ENCODE results near the gene NOL11. TPM values are rescaled to one million over a fixed set of nuclear protein-coding genes. Genes with fewer than 3 reads are reported as not detected.
"Not testable (repeated sequence)": the region's sequence is repeated elsewhere in the genome, so short reads cannot be mapped to it uniquely, and the experiment has no call there.

Gene NOL11
- total RNA-seq, 1 donor from 2014 or later: 40.4 TPM

DNA sequence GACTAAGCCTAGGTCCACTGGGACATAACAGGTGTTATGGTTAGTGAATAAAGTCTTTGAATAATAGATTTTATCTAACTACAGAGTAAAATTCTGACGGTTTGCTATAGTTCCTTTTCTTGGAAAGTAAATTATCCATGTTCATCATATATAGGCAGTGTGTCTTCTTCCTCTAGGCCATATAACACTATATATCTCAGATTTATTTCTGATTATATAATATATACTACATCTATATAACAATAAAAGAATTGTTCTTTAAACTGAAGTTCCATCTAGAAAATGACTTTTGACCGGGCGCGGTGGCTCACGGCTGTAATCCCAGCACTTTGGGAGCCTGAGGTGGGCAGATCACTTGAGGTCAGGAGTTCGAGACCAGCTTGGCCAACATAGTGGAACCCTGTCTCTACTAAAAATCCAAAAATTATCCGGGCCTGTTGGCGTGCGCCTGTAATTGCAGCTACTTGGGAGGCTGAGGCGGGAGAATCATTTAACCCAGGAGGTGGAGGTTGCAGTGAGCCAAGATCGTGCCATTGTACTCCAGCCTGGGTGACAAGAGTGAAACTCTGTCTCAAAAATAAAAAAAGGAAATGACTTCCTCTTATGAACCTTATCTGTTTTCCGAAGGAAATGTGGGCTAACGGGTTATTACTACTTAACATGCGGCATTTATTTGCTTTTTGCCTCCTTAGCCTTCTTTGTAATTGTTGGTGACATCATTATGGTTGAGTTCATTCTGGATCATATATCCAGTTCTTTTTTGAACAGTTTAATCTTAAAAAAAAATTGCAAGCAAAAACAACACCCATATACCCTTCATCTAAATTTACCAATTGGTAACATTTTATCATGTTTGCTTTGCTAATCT lies 29.2 kb downstream of the NOL11 start:
- H3K4me3 Mint-ChIP-seq (ENCODE audit: unreplicated experiment): no peak overlapping the region

GRCh38 chr17:67747681-67748235 lies 30.0 kb downstream of the NOL11 start:
- TF ChIP-seq, protein P1, sequence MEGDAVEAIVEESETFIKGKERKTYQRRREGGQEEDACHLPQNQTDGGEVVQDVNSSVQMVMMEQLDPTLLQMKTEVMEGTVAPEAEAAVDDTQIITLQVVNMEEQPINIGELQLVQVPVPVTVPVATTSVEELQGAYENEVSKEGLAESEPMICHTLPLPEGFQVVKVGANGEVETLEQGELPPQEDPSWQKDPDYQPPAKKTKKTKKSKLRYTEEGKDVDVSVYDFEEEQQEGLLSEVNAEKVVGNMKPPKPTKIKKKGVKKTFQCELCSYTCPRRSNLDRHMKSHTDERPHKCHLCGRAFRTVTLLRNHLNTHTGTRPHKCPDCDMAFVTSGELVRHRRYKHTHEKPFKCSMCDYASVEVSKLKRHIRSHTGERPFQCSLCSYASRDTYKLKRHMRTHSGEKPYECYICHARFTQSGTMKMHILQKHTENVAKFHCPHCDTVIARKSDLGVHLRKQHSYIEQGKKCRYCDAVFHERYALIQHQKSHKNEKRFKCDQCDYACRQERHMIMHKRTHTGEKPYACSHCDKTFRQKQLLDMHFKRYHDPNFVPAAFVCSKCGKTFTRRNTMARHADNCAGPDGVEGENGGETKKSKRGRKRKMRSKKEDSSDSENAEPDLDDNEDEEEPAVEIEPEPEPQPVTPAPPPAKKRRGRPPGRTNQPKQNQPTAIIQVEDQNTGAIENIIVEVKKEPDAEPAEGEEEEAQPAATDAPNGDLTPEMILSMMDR (IDR thresholded peaks at IDR 0.05; ENCODE audit: unreplicated experiment): no peak
- H3K9me3 Mint-ChIP-seq (ENCODE audit: unreplicated experiment): no peaks in the 10 kb centered on the region
- H3K27ac Mint-ChIP-seq (ENCODE audit: unreplicated experiment): no peak overlapping the region
- no peak for DNase-seq (ENCODE audit: low spot score)
- H3K4me1 Mint-ChIP-seq (ENCODE audit: unreplicated experiment): no peaks in the 10 kb centered on the region
- peaks cover 25% of the 10 kb centered on the region for H3K36me3 Mint-ChIP-seq (ENCODE audit: low read depth, unreplicated experiment)
- H3K4me3 Mint-ChIP-seq (ENCODE audit: unreplicated experiment): no peak overlapping the region
- peaks cover 2% of the 10 kb centered on the region for H3K27me3 Mint-ChIP-seq (ENCODE audit: unreplicated experiment)

More for the DNA sequence above, 29.2 kb downstream of the NOL11 start:
- Mint-ChIP-seq H3K27ac (ENCODE audit: unreplicated experiment) (no peak overlapping the region), H3K27me3 (ENCODE audit: unreplicated experiment) (peaks cover 2% of the 10 kb centered on the region), H3K4me1 (ENCODE audit: unreplicated experiment) (no peaks in the 10 kb centered on the region), H3K9me3 (ENCODE audit: unreplicated experiment) (no peaks in the 10 kb centered on the region), H3K36me3 (ENCODE audit: low read depth, unreplicated experiment) (peaks cover 32% of the 10 kb centered on the region)
- DNase-seq (ENCODE audit: low spot score): no peak
- TF ChIP-seq, protein P1 (IDR thresholded peaks at IDR 0.05; ENCODE audit: unreplicated experiment): no peak

DNA sequence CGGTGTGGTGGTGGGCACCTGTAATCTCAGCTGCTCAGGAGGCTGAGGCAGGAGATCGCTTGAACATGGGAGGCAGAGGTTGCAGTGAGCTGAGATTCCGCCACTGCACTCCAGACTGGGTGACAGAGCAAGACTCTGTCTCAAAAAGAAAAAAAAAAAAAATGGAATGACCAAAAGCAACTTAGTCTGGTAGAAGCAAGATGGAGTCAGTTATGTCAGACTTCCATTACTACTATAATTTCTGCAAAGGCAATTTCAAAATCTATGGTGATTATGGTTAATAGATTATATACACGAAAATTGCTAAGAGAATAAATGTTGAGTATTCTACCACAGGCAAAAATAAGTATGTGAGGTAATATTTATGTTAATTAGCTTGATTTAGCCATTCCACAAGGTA lies 32.3 kb downstream of the NOL11 start:
- no peaks in the 10 kb centered on the region for H3K4me1 Mint-ChIP-seq (ENCODE audit: unreplicated experiment)

DNA sequence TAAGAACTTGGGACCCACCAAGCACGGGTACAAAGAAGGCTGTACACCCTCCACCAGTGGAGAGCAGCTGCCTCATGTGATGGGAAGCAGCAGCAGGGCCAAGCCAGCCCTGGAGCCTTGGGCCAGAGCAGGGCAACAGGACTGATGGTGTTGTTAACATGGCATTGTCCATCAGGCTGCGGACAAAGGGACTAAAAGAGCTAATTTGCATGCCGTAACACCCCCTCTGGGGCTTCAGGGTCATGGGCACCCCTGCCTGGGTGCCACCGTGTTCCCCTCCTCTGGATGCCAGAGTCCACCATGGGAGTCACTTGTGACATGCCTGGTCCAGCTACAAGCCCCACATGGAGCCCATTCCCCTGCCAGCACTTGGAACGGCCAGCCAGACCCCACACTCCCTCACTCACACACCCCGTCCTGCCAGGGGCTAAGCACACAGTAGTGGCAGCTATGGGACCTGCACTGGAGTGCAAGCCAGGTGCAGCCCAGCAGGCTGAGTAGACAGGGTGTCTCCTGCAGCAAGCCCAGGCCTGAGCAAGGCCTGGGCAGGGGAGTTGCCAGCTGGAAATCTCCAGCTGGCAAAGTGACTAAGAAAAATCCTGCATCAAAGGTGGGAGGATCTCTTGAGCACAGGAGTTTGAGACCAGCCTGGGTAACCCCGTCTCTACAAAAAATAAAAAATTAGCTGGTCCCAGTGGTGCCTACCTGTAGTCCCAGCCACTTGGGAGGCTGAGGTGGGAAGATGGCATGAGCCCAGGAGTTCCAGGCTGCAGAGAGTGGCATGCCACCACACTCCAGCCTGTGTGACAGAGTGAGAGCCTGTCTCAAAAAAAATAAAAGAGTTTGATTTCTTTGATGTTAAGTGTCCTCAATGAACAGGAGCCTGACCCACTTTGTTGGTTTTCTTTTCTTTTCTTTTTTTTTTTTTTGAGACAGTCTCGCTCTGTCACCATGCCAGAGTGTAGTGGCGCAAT lies 33.7 kb downstream of the NOL11 start:
- Mint-ChIP-seq H3K27ac (ENCODE audit: unreplicated experiment) (no peak overlapping the region), H3K4me3 (ENCODE audit: unreplicated experiment) (no peak overlapping the region), H3K36me3 (ENCODE audit: low read depth, unreplicated experiment) (peaks cover 34% of the 10 kb centered on the region), H3K27me3 (ENCODE audit: unreplicated experiment) (peaks cover 2% of the 10 kb centered on the region), H3K9me3 (ENCODE audit: unreplicated experiment) (no peaks in the 10 kb centered on the region), H3K4me1 (ENCODE audit: unreplicated experiment) (no peaks in the 10 kb centered on the region)
- DNase-seq (ENCODE audit: low spot score): no peak
- TF ChIP-seq, protein P1 (IDR thresholded peaks at IDR 0.05; ENCODE audit: unreplicated experiment): no peak

More for the DNA sequence above, 32.3 kb downstream of the NOL11 start:
- Mint-ChIP-seq H3K36me3 (ENCODE audit: low read depth, unreplicated experiment) (peaks cover 27% of the 10 kb centered on the region), H3K9me3 (ENCODE audit: unreplicated experiment) (no peaks in the 10 kb centered on the region), H3K4me3 (ENCODE audit: unreplicated experiment) (no peak overlapping the region), H3K27ac (ENCODE audit: unreplicated experiment) (no peak overlapping the region), H3K27me3 (ENCODE audit: unreplicated experiment) (peaks cover 2% of the 10 kb centered on the region)
- no peak for DNase-seq (ENCODE audit: low spot score)
- TF ChIP-seq, protein P1 (IDR thresholded peaks at IDR 0.05; ENCODE audit: unreplicated experiment): no peak

GRCh38 chr17:67752160-67752559 lies 34.4 kb downstream of the NOL11 start:
- DNase-seq (ENCODE audit: low spot score); H3K27ac Mint-ChIP-seq (ENCODE audit: unreplicated experiment); H3K4me1 Mint-ChIP-seq (ENCODE audit: unreplicated experiment); H3K9me3 Mint-ChIP-seq (ENCODE audit: unreplicated experiment); H3K4me3 Mint-ChIP-seq (ENCODE audit: unreplicated experiment); H3K27me3 Mint-ChIP-seq (ENCODE audit: unreplicated experiment): not testable (repeated sequence)
- H3K36me3 Mint-ChIP-seq (ENCODE audit: low read depth, unreplicated experiment): peaks cover 30% of the 10 kb centered on the region
